H1 (cell line): Measurements from ENCODE around the gene ST8SIA5. TPM values are rescaled to one million over a fixed set of nuclear protein-coding genes. Genes with fewer than 3 reads are reported as not detected.

Source experiments
- BRCA1 ChIP-seq: IDR thresholded peaks from 2 replicates; pipeline ENCODE4 v1.6.1; 2012; ENCODE audit warnings: low read depth, low read length, improper control_type of control experiment
- CHD7 ChIP-seq: fragments of 300-600 bp; sonication (generic); IDR thresholded peaks from 2 replicates; pipeline ENCODE4 v1.7.1; 2012; ENCODE audit warnings: low read length, moderate library complexity, mild to moderate bottlenecking, inconsistent platforms; ENCODE audit not compliant: insufficient replicate concordance
- CREB1 ChIP-seq: IDR thresholded peaks from 2 replicates; pipeline ENCODE4 v1.6.1; 2012; ENCODE audit warnings: inconsistent platforms
- E2F6 ChIP-seq: IDR thresholded peaks from 2 replicates; pipeline ENCODE4 v1.6.1; 2012; ENCODE audit warnings: inconsistent platforms
- KDM5A ChIP-seq: fragments of 200-600 bp; IDR thresholded peaks from 2 replicates; pipeline ENCODE4 v1.7.1; 2012; ENCODE audit warnings: mild to moderate bottlenecking, low read length, inconsistent platforms, mixed read lengths
- PHF8 ChIP-seq: fragments of 200-600 bp; sonication (generic); conservative IDR thresholded peaks from 2 replicates; pipeline ENCODE4 v1.7.1; 2012; ENCODE audit warnings: low read depth, mild to moderate bottlenecking, inconsistent platforms, low read length, moderate library complexity
- polyA plus RNA-seq, 7 experiments: library from polyadenylated mRNA; depleted of rRNA in 3 of 7; stranded (reverse) in 5 of 7; unstranded in 2 of 7; fragments of >200 nt in 5 of 7; fragments of 200-250 nt in 2 of 7; gene quantifications; 1 replicate in 5 of 7; 2 replicates in 1 of 7; 4 replicates in 1 of 7; pipeline versions ENCODE4 v1.2.1 to v1.2.3, GENCODE V29; 2011 to 2013; ENCODE audit warnings: missing spikeins in 2 of 7, mixed read lengths in 2 of 7
- total RNA-seq: library from RNA; stranded (reverse); fragmentation: NEBNext Ultra II Directional; extraction: Animal tissue kit (Norgen Biotek cat#: 25700); gene quantifications from 2 replicates; pipeline ENCODE4 v1.2.1, GENCODE V29; 2021

Gene ST8SIA5
- total and polyA plus RNA-seq, 2 of the 8 experiments (the other 6 are each of a cell fraction or from before 2014, with no cell fraction given), result 2.4 to 6.3 TPM

GRCh38 chr18:46727177-46727576, 29.7 kb downstream of the ST8SIA5 start (continued):
- TF ChIP-seq CHD7 (no peak), PHF8 (no peak), BRCA1 (no peak), CREB1 (no peak), KDM5A (no peak), E2F6 (no peak)
